ENCODE data around the gene SLC25A19. TPM values are rescaled to one million over a fixed set of nuclear protein-coding genes. Genes with fewer than 3 reads are reported as not detected.
A peak's percentile ranks its signal among the peaks of the same experiment; 100 is the strongest.

SLC25A19 gene
- total and polyA plus RNA-seq, 10 of the 15 experiments (the other 5 are each of a cell fraction or from before 2014, with no cell fraction given), result 32.9 to 91.6 (median 53.7) TPM

GRCh38 chr17:75289832-75290337 is 652 bp upstream of the SLC25A19 start (continued):
- TF ChIP-seq MEF2A (IDR thresholded peaks at IDR 0.05; ENCODE audit: insufficient read depth, low read depth, low read length) (peak; percentile 54; the same call in 1 of the 2 replicates), IRF4 (IDR thresholded peaks at IDR 0.05; ENCODE audit: low read depth, low read length) (no peak), BHLHE40 (IDR thresholded peaks at IDR 0.05; ENCODE audit: borderline replicate concordance in 1 of 2, low read depth in 2 of 2, low read length in 1 of 2) (peak; percentile 77 to 83; a peak in 3 of 4 replicates), SMARCA5 (IDR thresholded peaks at IDR 0.05) (peak; percentile 2; the same call in 1 of the 2 replicates), CBFB (IDR thresholded peaks at IDR 0.05; ENCODE audit: low read depth) (no peak), YY1 (IDR thresholded peaks at IDR 0.05; ENCODE audit: low read depth, low read length) (no peak), SKIL (IDR thresholded peaks at IDR 0.05; ENCODE audit: low read depth, poor library complexity, severe bottlenecking) (peak; percentile 36), TAF1 (IDR thresholded peaks at IDR 0.05; ENCODE audit: borderline replicate concordance, low read depth, low read length) (no peak), NFIC (IDR thresholded peaks at IDR 0.05; ENCODE audit: low read depth, low read length) (peak; percentile 64), MTA2 (IDR thresholded peaks at IDR 0.05; ENCODE audit: low read depth) (peak; percentile 63), SMC3 (IDR thresholded peaks at IDR 0.05; ENCODE audit: borderline replicate concordance, low read length) (peak; percentile 66; the same call in 1 of the 2 replicates), DPF2 (IDR thresholded peaks at IDR 0.05) (no peak)
- TF ChIP-seq, protein P1, sequence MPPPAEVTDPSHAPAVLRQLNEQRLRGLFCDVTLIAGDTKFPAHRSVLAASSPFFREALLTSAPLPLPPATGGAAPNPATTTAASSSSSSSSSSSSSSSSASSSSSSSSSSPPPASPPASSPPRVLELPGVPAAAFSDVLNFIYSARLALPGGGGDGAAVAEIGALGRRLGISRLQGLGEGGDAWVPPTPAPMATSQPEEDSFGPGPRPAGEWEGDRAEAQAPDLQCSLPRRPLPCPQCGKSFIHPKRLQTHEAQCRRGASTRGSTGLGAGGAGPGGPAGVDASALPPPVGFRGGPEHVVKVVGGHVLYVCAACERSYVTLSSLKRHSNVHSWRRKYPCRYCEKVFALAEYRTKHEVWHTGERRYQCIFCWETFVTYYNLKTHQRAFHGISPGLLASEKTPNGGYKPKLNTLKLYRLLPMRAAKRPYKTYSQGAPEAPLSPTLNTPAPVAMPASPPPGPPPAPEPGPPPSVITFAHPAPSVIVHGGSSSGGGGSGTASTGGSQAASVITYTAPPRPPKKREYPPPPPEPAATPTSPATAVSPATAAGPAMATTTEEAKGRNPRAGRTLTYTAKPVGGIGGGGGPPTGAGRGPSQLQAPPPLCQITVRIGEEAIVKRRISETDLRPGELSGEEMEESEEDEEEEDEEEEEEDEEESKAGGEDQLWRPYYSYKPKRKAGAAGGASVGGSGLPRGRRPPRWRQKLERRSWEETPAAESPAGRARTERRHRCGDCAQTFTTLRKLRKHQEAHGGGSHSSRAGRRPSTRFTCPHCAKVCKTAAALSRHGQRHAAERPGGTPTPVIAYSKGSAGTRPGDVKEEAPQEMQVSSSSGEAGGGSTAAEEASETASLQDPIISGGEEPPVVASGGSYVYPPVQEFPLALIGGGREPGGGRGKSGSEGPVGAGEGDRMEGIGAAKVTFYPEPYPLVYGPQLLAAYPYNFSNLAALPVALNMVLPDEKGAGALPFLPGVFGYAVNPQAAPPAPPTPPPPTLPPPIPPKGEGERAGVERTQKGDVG (CRISPR knock-in tag; IDR thresholded peaks at IDR 0.05), result no peak
- TF ChIP-seq, protein P2, sequence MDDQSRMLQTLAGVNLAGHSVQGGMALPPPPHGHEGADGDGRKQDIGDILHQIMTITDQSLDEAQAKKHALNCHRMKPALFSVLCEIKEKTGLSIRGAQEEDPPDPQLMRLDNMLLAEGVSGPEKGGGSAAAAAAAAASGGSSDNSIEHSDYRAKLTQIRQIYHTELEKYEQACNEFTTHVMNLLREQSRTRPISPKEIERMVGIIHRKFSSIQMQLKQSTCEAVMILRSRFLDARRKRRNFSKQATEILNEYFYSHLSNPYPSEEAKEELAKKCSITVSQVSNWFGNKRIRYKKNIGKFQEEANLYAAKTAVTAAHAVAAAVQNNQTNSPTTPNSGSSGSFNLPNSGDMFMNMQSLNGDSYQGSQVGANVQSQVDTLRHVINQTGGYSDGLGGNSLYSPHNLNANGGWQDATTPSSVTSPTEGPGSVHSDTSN (IDR thresholded peaks at IDR 0.05; ENCODE audit: insufficient replicate concordance, low read depth, low read length), result no peak
- TF ChIP-seq, protein P3, sequence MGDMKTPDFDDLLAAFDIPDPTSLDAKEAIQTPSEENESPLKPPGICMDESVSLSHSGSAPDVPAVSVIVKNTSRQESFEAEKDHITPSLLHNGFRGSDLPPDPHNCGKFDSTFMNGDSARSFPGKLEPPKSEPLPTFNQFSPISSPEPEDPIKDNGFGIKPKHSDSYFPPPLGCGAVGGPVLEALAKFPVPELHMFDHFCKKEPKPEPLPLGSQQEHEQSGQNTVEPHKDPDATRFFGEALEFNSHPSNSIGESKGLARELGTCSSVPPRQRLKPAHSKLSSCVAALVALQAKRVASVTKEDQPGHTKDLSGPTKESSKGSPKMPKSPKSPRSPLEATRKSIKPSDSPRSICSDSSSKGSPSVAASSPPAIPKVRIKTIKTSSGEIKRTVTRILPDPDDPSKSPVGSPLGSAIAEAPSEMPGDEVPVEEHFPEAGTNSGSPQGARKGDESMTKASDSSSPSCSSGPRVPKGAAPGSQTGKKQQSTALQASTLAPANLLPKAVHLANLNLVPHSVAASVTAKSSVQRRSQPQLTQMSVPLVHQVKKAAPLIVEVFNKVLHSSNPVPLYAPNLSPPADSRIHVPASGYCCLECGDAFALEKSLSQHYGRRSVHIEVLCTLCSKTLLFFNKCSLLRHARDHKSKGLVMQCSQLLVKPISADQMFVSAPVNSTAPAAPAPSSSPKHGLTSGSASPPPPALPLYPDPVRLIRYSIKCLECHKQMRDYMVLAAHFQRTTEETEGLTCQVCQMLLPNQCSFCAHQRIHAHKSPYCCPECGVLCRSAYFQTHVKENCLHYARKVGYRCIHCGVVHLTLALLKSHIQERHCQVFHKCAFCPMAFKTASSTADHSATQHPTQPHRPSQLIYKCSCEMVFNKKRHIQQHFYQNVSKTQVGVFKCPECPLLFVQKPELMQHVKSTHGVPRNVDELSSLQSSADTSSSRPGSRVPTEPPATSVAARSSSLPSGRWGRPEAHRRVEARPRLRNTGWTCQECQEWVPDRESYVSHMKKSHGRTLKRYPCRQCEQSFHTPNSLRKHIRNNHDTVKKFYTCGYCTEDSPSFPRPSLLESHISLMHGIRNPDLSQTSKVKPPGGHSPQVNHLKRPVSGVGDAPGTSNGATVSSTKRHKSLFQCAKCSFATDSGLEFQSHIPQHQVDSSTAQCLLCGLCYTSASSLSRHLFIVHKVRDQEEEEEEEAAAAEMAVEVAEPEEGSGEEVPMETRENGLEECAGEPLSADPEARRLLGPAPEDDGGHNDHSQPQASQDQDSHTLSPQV (IDR thresholded peaks at IDR 0.05), result no peak

All from GM12878 (cell line).